ENCODE results near the gene SETD3. TPM values are rescaled to one million over a fixed set of nuclear protein-coding genes. Genes with fewer than 3 reads are reported as not detected.

SETD3 gene
- total and polyA plus RNA-seq, 2 donors (not counting 1 experiment from before 2014, with no cell fraction given) = 30.9 to 38.3 TPM

DNA sequence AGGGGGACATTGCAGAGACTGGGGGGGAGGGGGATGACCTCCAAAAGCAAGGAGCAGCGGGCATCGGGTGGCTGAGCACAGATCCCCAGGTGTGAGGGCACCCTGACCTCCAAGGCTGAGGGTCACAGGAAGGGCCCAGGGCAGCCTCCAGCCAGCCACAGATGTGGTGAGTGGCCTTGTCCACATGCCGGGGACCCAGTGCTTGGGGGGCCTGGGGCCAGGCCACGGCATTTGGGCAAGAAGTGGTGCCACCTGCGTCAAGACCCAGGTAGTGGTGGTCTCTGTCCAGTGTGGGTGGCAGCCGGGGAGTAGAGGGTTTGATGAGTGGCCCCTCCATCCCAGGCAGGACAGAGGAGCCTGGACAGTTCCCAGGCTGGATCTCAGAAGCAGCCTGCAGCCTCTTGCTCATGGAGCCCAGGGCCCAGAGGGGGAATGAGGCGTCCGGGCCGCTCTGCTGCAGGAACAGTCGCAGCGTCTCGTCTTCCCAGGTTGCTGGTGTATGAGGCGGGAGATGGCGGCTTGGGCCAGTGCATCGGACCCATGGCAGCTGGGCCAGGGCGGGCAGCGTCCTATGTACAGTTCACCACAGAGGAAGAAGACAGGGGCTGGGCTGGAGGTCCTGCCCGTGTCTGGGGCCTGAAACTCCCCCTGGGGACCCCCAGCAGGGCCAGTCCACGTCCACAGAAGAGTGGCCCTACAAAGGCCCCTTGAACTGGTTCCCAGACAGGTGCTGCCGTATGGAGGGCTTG is 34.1 kb upstream of the SETD3 start:
- Histone ChIP-seq H3K27me3 (ENCODE audit: control insufficient read depth, insufficient read depth, low read length) (no peaks in the 10 kb centered on the region), H3K36me3 (ENCODE audit: control insufficient read depth, insufficient read depth, low read length) (peaks cover 11% of the 10 kb centered on the region), H3K79me2 (ENCODE audit: control insufficient read depth, insufficient read depth, low read length) (no peaks in the 10 kb centered on the region), H3K4me2 (ENCODE audit: extremely low read depth, insufficient read depth, low read length) (no peak overlapping the region), H4K20me1 (ENCODE audit: control insufficient read depth, extremely low read depth, insufficient read depth, low read length) (no peaks in the 10 kb centered on the region), H3K4me1 (ENCODE audit: control insufficient read depth, extremely low read depth, insufficient read depth, low read length) (peaks cover 2% of the 10 kb centered on the region), H3K4me3 (replicated peaks in 1 of 4; ENCODE audit: control extremely low read depth in 1 of 4, insufficient read depth in 1 of 4, low read depth in 3 of 4, low read length in 4 of 4) (no peak overlapping the region), H3K9ac (ENCODE audit: insufficient read depth, low read length) (no peak overlapping the region), H3K9me3 (ENCODE audit: control insufficient read depth, insufficient read depth, low read depth, low read length) (no peaks in the 10 kb centered on the region), H2AFZ (ENCODE audit: low read length) (no peak overlapping the region), H3K27ac (ENCODE audit: insufficient read depth, low read length) (no peak overlapping the region)
- DNase-seq (ENCODE audit: low read depth in 2 of 2) = no peak
- TF ChIP-seq EZH2 (IDR thresholded peaks at IDR 0.05; ENCODE audit: low read length, missing control alignments) = no peak
- no peak for TF ChIP-seq CTCF (conservative IDR thresholded peaks at IDR 0.05 in 1 of 2, IDR thresholded peaks at IDR 0.05 in 1 of 2; ENCODE audit: low read depth in 1 of 2, low read length in 2 of 2)

DNA sequence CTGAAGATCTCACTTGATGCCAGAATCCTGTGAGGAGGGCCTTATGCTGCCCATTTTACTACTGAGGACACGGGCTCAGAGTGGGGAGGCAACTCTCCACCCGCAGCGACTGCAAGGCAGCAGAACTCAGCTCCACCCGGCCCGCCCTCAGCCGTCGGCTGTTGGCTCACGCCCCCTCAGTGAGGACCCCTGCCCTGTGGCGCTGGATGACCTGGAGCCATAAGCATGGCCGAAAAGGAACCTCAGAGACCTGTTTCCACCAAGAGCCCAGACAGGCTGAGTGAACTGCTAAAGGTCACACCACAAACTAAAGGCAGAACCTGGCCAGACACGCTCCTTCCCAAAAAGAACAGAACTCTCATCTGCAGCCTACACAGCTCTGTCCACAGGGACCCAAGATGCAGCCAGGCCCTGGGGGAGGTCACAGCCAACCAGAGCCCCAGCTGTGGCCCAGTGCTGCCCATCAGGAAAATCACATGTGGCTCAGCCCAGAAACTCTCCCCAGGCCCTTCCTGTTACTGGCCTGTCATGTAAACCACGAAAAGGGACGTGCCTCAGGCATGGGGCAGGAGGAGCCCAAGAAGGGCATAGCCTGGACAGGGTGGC is 33.4 kb upstream of the SETD3 start:
- Histone ChIP-seq H3K36me3 (ENCODE audit: control insufficient read depth, insufficient read depth, low read length) (peaks cover 14% of the 10 kb centered on the region), H3K4me1 (ENCODE audit: control insufficient read depth, extremely low read depth, insufficient read depth, low read length) (peaks cover 2% of the 10 kb centered on the region), H3K4me2 (ENCODE audit: extremely low read depth, insufficient read depth, low read length) (no peak overlapping the region), H4K20me1 (ENCODE audit: control insufficient read depth, extremely low read depth, insufficient read depth, low read length) (no peaks in the 10 kb centered on the region), H3K9ac (ENCODE audit: insufficient read depth, low read length) (no peak overlapping the region), H3K9me3 (ENCODE audit: control insufficient read depth, insufficient read depth, low read depth, low read length) (no peaks in the 10 kb centered on the region), H3K79me2 (ENCODE audit: control insufficient read depth, insufficient read depth, low read length) (no peaks in the 10 kb centered on the region), H3K27me3 (ENCODE audit: control insufficient read depth, insufficient read depth, low read length) (no peaks in the 10 kb centered on the region), H2AFZ (ENCODE audit: low read length) (no peak overlapping the region), H3K4me3 (replicated peaks in 1 of 4; ENCODE audit: control extremely low read depth in 1 of 4, insufficient read depth in 1 of 4, low read depth in 3 of 4, low read length in 4 of 4) (no peak overlapping the region), H3K27ac (ENCODE audit: insufficient read depth, low read length) (no peak overlapping the region)
- no peak for DNase-seq (ENCODE audit: low read depth in 2 of 2)
- TF ChIP-seq CTCF (conservative IDR thresholded peaks at IDR 0.05 in 1 of 2, IDR thresholded peaks at IDR 0.05 in 1 of 2; ENCODE audit: low read depth in 1 of 2, low read length in 2 of 2) (no peak), EZH2 (IDR thresholded peaks at IDR 0.05; ENCODE audit: low read length, missing control alignments) (no peak)

DNA sequence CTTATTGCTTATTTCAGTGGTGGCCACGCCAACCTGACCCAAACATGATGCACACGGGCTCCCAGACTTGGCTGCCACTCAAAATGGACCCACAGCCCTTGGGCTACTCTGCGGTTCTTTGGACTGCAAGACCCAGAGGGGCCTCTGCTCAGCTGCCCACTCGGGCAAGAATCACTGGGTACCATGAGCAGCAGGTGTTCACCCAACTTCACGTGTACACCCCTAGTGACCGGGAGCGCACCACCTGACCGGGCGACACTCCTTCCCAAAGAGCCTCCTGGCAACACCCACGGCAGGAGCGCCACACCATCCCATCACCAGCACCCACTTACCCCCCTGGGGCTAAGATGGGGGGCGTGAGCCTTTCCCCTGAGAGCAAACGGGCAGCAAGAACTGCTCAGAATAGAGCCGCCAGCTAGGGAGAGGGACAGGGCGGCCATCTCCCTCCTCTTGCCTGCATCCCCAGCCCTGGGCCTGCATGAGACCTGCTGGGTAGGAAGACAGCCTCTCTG is 32.6 kb upstream of the SETD3 start:
- Histone ChIP-seq H3K27ac (ENCODE audit: insufficient read depth, low read length) (no peak overlapping the region), H3K4me2 (ENCODE audit: extremely low read depth, insufficient read depth, low read length) (no peak overlapping the region), H3K9me3 (ENCODE audit: control insufficient read depth, insufficient read depth, low read depth, low read length) (no peaks in the 10 kb centered on the region), H3K27me3 (ENCODE audit: control insufficient read depth, insufficient read depth, low read length) (no peaks in the 10 kb centered on the region), H3K36me3 (ENCODE audit: control insufficient read depth, insufficient read depth, low read length) (peaks cover 21% of the 10 kb centered on the region), H2AFZ (ENCODE audit: low read length) (no peak overlapping the region), H4K20me1 (ENCODE audit: control insufficient read depth, extremely low read depth, insufficient read depth, low read length) (no peaks in the 10 kb centered on the region), H3K4me3 (replicated peaks in 1 of 4; ENCODE audit: control extremely low read depth in 1 of 4, insufficient read depth in 1 of 4, low read depth in 3 of 4, low read length in 4 of 4) (no peak overlapping the region), H3K4me1 (ENCODE audit: control insufficient read depth, extremely low read depth, insufficient read depth, low read length) (peaks cover 2% of the 10 kb centered on the region), H3K79me2 (ENCODE audit: control insufficient read depth, insufficient read depth, low read length) (no peaks in the 10 kb centered on the region), H3K9ac (ENCODE audit: insufficient read depth, low read length) (no peak overlapping the region)
- DNase-seq (ENCODE audit: low read depth in 2 of 2) = no peak
- no peak for TF ChIP-seq EZH2 (IDR thresholded peaks at IDR 0.05; ENCODE audit: low read length, missing control alignments)
- TF ChIP-seq CTCF (conservative IDR thresholded peaks at IDR 0.05 in 1 of 2, IDR thresholded peaks at IDR 0.05 in 1 of 2; ENCODE audit: low read depth in 1 of 2, low read length in 2 of 2) = no peak
